Mesothelial cell of epicardium (in vitro differentiated cells): Measurements from ENCODE around the gene SULF2. TPM values are rescaled to one million over a fixed set of nuclear protein-coding genes. Genes with fewer than 3 reads are reported as not detected.
A peak's percentile ranks its signal among the peaks of the same experiment; 100 is the strongest.

ENCODE experiments used
- DNase-seq, 2 experiments: peaks; one replicate each; pipeline ENCODE4 v3.0.0; 2021; ENCODE audit warnings: low spot score in 2 of 2; ENCODE audit not compliant: unreplicated experiment in 2 of 2
- H3K27ac Mint-ChIP-seq: 2 replicates; pipeline ENCODE4 v1.8.0; 2021; ENCODE audit warnings: mixed read lengths
- H3K27me3 Mint-ChIP-seq: 2 replicates; pipeline ENCODE4 v1.8.0; 2021; ENCODE audit warnings: low read depth, mixed read lengths
- H3K36me3 Mint-ChIP-seq: 2 replicates; pipeline ENCODE4 v1.8.0; 2021; ENCODE audit warnings: mixed read lengths
- H3K4me1 Mint-ChIP-seq: 2 replicates; pipeline ENCODE4 v1.8.0; 2021; ENCODE audit warnings: mixed read lengths
- H3K4me3 Mint-ChIP-seq: 2 replicates; pipeline ENCODE4 v1.8.0; 2021; ENCODE audit warnings: mild to moderate bottlenecking, moderate library complexity, mixed read lengths
- H3K9me3 Mint-ChIP-seq: 2 replicates; pipeline ENCODE4 v1.8.0; 2021; ENCODE audit warnings: mixed read lengths
- total RNA-seq: library from RNA; stranded (reverse); gene quantifications from 3 replicates; pipeline ENCODE4 v1.2.1, GENCODE V29; 2021
- TF ChIP-seq, protein P1 (sequence below): fragments of 200-600 bp; sonication (generic); IDR thresholded peaks from one replicate; pipeline ENCODE4 v1.5.0; 2021; ENCODE audit warnings: antibody characterized with exemption; ENCODE audit not compliant: unreplicated experiment

The SULF2 gene
- total RNA-seq, 1 donor from 2014 or later, result 77.0 TPM

DNA sequence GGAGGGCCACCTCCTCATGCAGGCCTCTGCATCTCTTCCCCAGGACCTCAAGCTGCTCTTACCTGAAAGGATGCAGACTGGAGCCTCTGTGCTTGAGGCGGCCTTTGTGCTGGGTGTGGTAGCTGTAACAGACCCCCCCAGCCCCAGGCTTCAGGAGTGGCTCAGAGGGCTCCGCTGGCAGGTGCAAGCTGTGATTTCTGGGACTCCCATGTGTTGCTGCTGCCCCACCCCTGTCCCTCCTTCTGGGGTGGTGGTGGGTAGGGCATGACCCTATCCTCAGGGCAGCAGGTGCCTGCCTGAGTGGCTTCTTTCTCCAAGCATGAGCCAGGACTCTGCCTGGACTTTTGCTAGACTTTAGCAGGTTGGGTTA lies 121.2 kb downstream of the SULF2 start:
- H3K27ac Mint-ChIP-seq, result peak overlapping the region; percentile 53

DNA sequence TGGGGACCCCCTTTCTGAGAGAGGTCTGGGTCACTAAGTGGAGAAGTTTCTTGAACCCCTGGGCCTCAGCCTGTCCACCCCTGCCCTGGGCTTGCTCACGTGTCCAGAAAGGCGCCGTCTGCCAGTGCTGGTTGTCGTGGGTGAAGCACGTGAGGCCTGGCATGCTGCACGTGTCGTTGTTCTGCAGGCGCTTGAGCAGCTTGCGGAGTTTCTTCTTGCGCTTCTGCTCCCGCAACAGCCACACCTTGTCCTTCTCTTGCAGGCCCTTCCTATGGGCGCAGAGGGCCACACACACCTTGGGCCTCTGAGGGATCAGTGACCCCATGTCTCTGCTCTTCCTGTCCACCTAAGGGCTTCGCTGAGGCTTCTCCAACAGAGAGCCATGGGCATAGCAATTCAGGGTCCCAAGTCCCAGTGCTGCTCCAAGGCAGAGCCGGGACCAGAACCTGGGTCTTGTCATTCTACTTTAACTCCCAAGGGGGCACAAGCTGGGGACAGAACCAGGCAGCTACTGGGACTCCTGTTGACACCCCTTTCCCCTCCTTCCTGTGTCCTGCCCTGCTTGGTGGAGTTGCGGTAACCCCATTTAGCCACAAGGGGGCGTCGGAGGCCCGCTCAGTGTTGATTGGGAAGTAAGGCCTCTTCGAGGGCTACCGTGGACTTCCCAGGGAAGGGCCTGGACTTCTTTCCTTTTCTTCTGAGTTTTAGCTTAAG lies 121.8 kb downstream of the SULF2 start:
- H3K9me3 Mint-ChIP-seq, result no peaks in the 10 kb centered on the region
- TF ChIP-seq, protein P1, sequence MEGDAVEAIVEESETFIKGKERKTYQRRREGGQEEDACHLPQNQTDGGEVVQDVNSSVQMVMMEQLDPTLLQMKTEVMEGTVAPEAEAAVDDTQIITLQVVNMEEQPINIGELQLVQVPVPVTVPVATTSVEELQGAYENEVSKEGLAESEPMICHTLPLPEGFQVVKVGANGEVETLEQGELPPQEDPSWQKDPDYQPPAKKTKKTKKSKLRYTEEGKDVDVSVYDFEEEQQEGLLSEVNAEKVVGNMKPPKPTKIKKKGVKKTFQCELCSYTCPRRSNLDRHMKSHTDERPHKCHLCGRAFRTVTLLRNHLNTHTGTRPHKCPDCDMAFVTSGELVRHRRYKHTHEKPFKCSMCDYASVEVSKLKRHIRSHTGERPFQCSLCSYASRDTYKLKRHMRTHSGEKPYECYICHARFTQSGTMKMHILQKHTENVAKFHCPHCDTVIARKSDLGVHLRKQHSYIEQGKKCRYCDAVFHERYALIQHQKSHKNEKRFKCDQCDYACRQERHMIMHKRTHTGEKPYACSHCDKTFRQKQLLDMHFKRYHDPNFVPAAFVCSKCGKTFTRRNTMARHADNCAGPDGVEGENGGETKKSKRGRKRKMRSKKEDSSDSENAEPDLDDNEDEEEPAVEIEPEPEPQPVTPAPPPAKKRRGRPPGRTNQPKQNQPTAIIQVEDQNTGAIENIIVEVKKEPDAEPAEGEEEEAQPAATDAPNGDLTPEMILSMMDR, result peak; percentile 96
- H3K27ac Mint-ChIP-seq, result peak overlapping the region; percentile 53
- peaks cover 1% of the 10 kb centered on the region for H3K36me3 Mint-ChIP-seq
- H3K4me1 Mint-ChIP-seq, result peaks cover 22% of the 10 kb centered on the region
- no peaks in the 10 kb centered on the region for H3K27me3 Mint-ChIP-seq
- no peak overlapping the region for H3K4me3 Mint-ChIP-seq
- DNase-seq, result peak; percentile 67 to 93

More for the DNA sequence above, 121.2 kb downstream of the SULF2 start:
- no peak for DNase-seq
- Mint-ChIP-seq H3K9me3 (no peaks in the 10 kb centered on the region), H3K27me3 (no peaks in the 10 kb centered on the region), H3K36me3 (peaks cover 5% of the 10 kb centered on the region), H3K4me3 (no peak overlapping the region), H3K4me1 (peaks cover 22% of the 10 kb centered on the region)
- TF ChIP-seq, protein P1, result no peak

DNA sequence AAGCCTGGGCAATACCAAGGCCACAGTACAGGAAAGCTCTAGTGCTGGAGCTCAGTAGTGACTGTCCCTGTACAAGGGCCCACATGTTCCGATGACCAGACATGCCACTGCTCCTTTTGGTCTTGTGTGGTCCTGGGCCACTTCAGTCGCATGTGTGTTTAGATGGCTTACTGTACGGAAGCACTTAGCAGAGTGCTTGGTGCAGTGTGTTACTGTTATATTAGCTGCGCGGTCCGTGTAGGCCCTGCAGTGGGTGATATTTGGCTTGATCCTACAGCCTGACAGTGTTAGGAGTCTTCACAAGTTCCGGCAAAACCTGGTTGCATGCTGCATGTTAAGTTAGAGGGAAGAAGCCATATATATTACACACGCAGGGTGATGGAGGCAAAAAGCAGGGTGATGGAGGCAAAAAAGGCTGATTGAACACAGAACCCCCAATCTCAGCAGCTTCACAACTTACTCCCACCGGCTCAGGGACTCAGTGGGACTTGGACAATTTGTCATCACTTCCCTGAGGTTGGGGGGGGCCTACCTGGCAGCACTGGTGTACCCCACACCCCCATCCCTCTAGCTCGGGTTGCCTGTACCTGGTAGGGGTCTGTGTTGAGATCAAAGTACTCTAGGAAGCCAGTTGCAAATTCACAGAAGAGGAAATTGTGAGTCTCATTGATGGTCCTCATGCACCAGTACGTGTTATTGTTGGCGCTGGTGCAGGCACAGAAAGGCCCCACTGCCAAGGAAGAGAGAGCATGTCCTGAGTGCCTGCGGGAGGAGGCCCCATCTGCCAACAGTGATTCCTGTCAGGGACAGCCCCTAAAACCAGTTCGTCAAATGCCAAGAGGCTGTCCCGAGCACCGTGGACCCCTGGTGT lies 122.6 kb downstream of the SULF2 start:
- Mint-ChIP-seq H3K36me3 (peaks cover 1% of the 10 kb centered on the region), H3K27ac (no peak overlapping the region), H3K4me3 (no peak overlapping the region), H3K9me3 (no peaks in the 10 kb centered on the region), H3K27me3 (no peaks in the 10 kb centered on the region), H3K4me1 (peaks cover 25% of the 10 kb centered on the region)
- TF ChIP-seq, protein P1, result no peak
- DNase-seq, result no peak

GRCh38 chr20:47661714-47662113 lies 123.6 kb downstream of the SULF2 start:
- no peak overlapping the region for H3K27ac Mint-ChIP-seq
- peaks cover 1% of the 10 kb centered on the region for H3K36me3 Mint-ChIP-seq

GRCh38 chr20:47660983-47661700 lies 124.1 kb downstream of the SULF2 start:
- H3K27me3 Mint-ChIP-seq, result no peaks in the 10 kb centered on the region
- DNase-seq, result no peak
- no peak overlapping the region for H3K4me3 Mint-ChIP-seq
- TF ChIP-seq, protein P1, result no peak
- no peak overlapping the region for H3K27ac Mint-ChIP-seq
- no peaks in the 10 kb centered on the region for H3K9me3 Mint-ChIP-seq
- H3K36me3 Mint-ChIP-seq, result peaks cover 1% of the 10 kb centered on the region
- peaks cover 29% of the 10 kb centered on the region for H3K4me1 Mint-ChIP-seq

More at GRCh38 chr20:47661714-47662113, 123.6 kb downstream of the SULF2 start:
- Mint-ChIP-seq H3K9me3 (no peaks in the 10 kb centered on the region), H3K4me3 (no peak overlapping the region), H3K4me1 (peaks cover 25% of the 10 kb centered on the region), H3K27me3 (no peaks in the 10 kb centered on the region)
- no peak for DNase-seq
- TF ChIP-seq, protein P1, result no peak
